Cardiac fibroblast (primary cell): Measurements from ENCODE around the gene MPP2.
A peak's percentile ranks its signal among the peaks of the same experiment; 100 is the strongest.

Experiments used
- DNase-seq, 2 donors: peaks; one replicate each; pipeline versions ENCODE4 v3.0.0 to v3.0.0-alpha.2; 2010; ENCODE audit warnings: low read depth in 2 of 2
- H3K4me3 ChIP-seq, 2 donors: replicated peaks in 1 of 2; 1 replicate in 1 of 2; 2 replicates in 1 of 2; pipeline ENCODE4 v1.5.1; 2011; ENCODE audit warnings: low read depth in 2 of 2, low read length in 2 of 2, mild to moderate bottlenecking in 2 of 2, moderate library complexity in 1 of 2
- CTCF ChIP-seq: IDR thresholded peaks from one replicate; pipeline ENCODE4 v1.5.1; 2011; ENCODE audit warnings: low read depth, mild to moderate bottlenecking, low read length, inconsistent platforms

Gene MPP2

GRCh38 chr17:43912635-43913304, 5.4 kb upstream of the MPP2 start:
- DNase-seq = no peak
- H3K4me3 ChIP-seq = no peak overlapping the region
- TF ChIP-seq CTCF = no peak

- TF ChIP-seq CTCF = no peak
- DNase-seq = no peak
- H3K4me3 ChIP-seq = no peak overlapping the region
Observed at GRCh38 chr17:43911904-43912303, 4.6 kb upstream of the MPP2 start.

GRCh38 chr17:43909537-43910231, 2.3 kb upstream of the MPP2 start:
- TF ChIP-seq CTCF = no peak
- no peak overlapping the region for H3K4me3 ChIP-seq
- no peak for DNase-seq

GRCh38 chr17:43907998-43908721, 824 bp upstream of the MPP2 start:
- peak overlapping the region; percentile 64 to 83 for H3K4me3 ChIP-seq
- no peak for TF ChIP-seq CTCF

GRCh38 chr17:43906951-43907424, 348 bp downstream of the MPP2 start:
- DNase-seq = no peak

More at GRCh38 chr17:43907998-43908721, 824 bp upstream of the MPP2 start:
- peak; percentile 71 to 75 for DNase-seq

More at GRCh38 chr17:43906951-43907424, 348 bp downstream of the MPP2 start:
- no peak for TF ChIP-seq CTCF
- peak overlapping the region; percentile 64 to 83 for H3K4me3 ChIP-seq
